GM12878 (cell line): ENCODE data around the gene SPIB.

Source experiments
- CBX3 ChIP-seq: fragments of 200-600 bp; sonication (generic); IDR thresholded peaks from 2 replicates; pipeline ENCODE4 v1.6.1; 2016; ENCODE audit warnings: low read depth, borderline replicate concordance
- CEBPB ChIP-seq, 2 experiments: fragments of 150-350 bp in 1 of 2; IDR thresholded peaks; 2 replicates each; pipeline ENCODE4 v1.6.1; 2012 to 2014; ENCODE audit warnings: low read depth in 2 of 2, low read length in 2 of 2, borderline replicate concordance in 1 of 2, inconsistent platforms in 1 of 2
- CTCF ChIP-seq, 3 experiments: IDR thresholded peaks in 2 of 3; conservative IDR thresholded peaks in 1 of 3; 2 replicates each; pipeline ENCODE4 v1.5.1; 2011; ENCODE audit warnings: low read depth in 3 of 3, low read length in 3 of 3, mild to moderate bottlenecking in 3 of 3, control low read depth in 2 of 3, moderate library complexity in 2 of 3, inconsistent platforms in 1 of 3, mixed read lengths in 1 of 3; ENCODE audit not compliant: control insufficient read depth in 2 of 3, insufficient read depth in 1 of 3; ENCODE audit errors: extremely low read depth in 1 of 3
- EED ChIP-seq: sonication (generic); IDR thresholded peaks from 2 replicates; pipeline ENCODE4 v1.6.1; 2016; ENCODE audit warnings: antibody characterized with exemption, low read depth
- EP300 ChIP-seq, 2 experiments: fragments of 150-350 bp in 1 of 2; IDR thresholded peaks; 2 replicates each; pipeline ENCODE4 v1.6.1; 2011 to 2012; ENCODE audit warnings: low read depth in 2 of 2, low read length in 2 of 2, borderline replicate concordance in 1 of 2, improper control_type of control experiment in 1 of 2, inconsistent platforms in 1 of 2; ENCODE audit not compliant: control insufficient read depth in 1 of 2
- KDM1A ChIP-seq: fragments of 200-600 bp; sonication (generic); IDR thresholded peaks from 2 replicates; pipeline ENCODE4 v1.6.1; 2016; ENCODE audit warnings: borderline replicate concordance
- MAX ChIP-seq: IDR thresholded peaks from 2 replicates; pipeline ENCODE4 v1.6.1; 2012; ENCODE audit warnings: low read depth, low read length, improper control_type of control experiment
- POLR2A ChIP-seq: IDR thresholded peaks from 2 replicates; pipeline ENCODE4 v1.6.1; 2011; ENCODE audit warnings: low read depth, mild to moderate bottlenecking, low read length
- POLR2AphosphoS5 ChIP-seq: IDR thresholded peaks from 2 replicates; pipeline ENCODE4 v1.6.1; 2011; ENCODE audit warnings: mild to moderate bottlenecking, low read length, inconsistent platforms
- RFX5 ChIP-seq: IDR thresholded peaks from 2 replicates; pipeline ENCODE4 v1.6.1; 2011; ENCODE audit warnings: low read depth, low read length, improper control_type of control experiment
- RUNX3 ChIP-seq: IDR thresholded peaks from 2 replicates; pipeline ENCODE4 v1.6.1; 2012; ENCODE audit warnings: low read length, inconsistent platforms
- SMC3 ChIP-seq: IDR thresholded peaks from 2 replicates; pipeline ENCODE4 v1.6.1; 2011; ENCODE audit warnings: low read length, improper control_type of control experiment, borderline replicate concordance
- ZSCAN29 ChIP-seq: fragments of 450-650 bp; IDR thresholded peaks from 2 replicates; pipeline ENCODE4 v1.6.1; 2017; ENCODE audit warnings: mild to moderate bottlenecking, moderate library complexity

GRCh38 chr19:50420127-50420526 lies 1.4 kb downstream of the SPIB start:
- TF ChIP-seq KDM1A = no peak
- TF ChIP-seq MAX = no peak
- TF ChIP-seq CTCF (IDR thresholded peaks at IDR 0.05 in 2 of 3, conservative IDR thresholded peaks at IDR 0.05 in 1 of 3; ENCODE audit: control insufficient read depth in 2 of 3, extremely low read depth in 1 of 3, insufficient read depth in 1 of 3, low read depth in 3 of 3, low read length in 3 of 3) = no peak
- no peak for TF ChIP-seq ZSCAN29
- TF ChIP-seq RFX5 = no peak
- TF ChIP-seq SMC3 = no peak
- no peak for TF ChIP-seq CEBPB (IDR thresholded peaks at IDR 0.05; ENCODE audit: borderline replicate concordance in 1 of 2, low read depth in 2 of 2, low read length in 2 of 2)
- no peak for TF ChIP-seq EP300 (IDR thresholded peaks at IDR 0.05; ENCODE audit: borderline replicate concordance in 1 of 2, control insufficient read depth in 1 of 2, low read depth in 2 of 2, low read length in 2 of 2)
- no peak for TF ChIP-seq POLR2A
- peak; percentile 52; the same call in 1 of the 2 replicates for TF ChIP-seq RUNX3
- TF ChIP-seq EED = no peak
- TF ChIP-seq POLR2AphosphoS5 = no peak
- no peak for TF ChIP-seq CBX3
